Thoracic aorta (tissue), 2 donors: ENCODE data around the gene WNT7A. TPM values are rescaled to one million over a fixed set of nuclear protein-coding genes. Genes with fewer than 3 reads are reported as not detected.

Source experiments
- ATAC-seq: fragments of 150-250 bp; one replicate; pipeline ENCODE4 v1.8.0; 2017; ENCODE audit warnings: low read depth; ENCODE audit not compliant: insufficient number of reproducible peaks, low FRiP score
- DNase-seq: peaks from one replicate; pipeline ENCODE4 v3.0.0-alpha.2; 2020; ENCODE audit warnings: low spot score
- H3K27ac ChIP-seq, 2 donors: fragments of 200-600 bp; sonication (generic); 1 replicate in 1 of 2; 2 replicates in 1 of 2; pipeline ENCODE4 v1.5.1; 2016; ENCODE audit warnings: mild to moderate bottlenecking in 2 of 2, moderate library complexity in 2 of 2
- H3K27me3 ChIP-seq: fragments of 200-600 bp; sonication (generic); replicated peaks from 2 replicates; pipeline ENCODE4 v1.6.0; 2016; ENCODE audit warnings: mild to moderate bottlenecking; ENCODE audit not compliant: insufficient read depth
- H3K36me3 ChIP-seq: fragments of 200-600 bp; sonication (generic); one replicate; pipeline ENCODE4 v1.5.1; 2016
- H3K4me1 ChIP-seq, 2 donors: fragments of 200-600 bp; sonication (generic); 1 replicate in 1 of 2; 2 replicates in 1 of 2; pipeline versions ENCODE4 v1.5.1 to v1.6.0; 2016; ENCODE audit warnings: low read depth in 2 of 2, mild to moderate bottlenecking in 1 of 2; ENCODE audit not compliant: control insufficient read depth in 1 of 2
- H3K4me3 ChIP-seq: fragments of 200-600 bp; sonication (generic); 2 replicates; pipeline ENCODE4 v1.5.1; 2016; ENCODE audit warnings: mild to moderate bottlenecking
- H3K9me3 ChIP-seq: fragments of 200-600 bp; sonication (generic); 2 replicates; pipeline ENCODE4 v1.5.1; 2016
- CTCF ChIP-seq: fragments of 200-600 bp; sonication (generic); IDR thresholded peaks from one replicate; pipeline ENCODE4 v1.5.1; 2019; ENCODE audit warnings: antibody characterized with exemption
- total RNA-seq, 2 donors: library from RNA; depleted of rRNA; stranded (reverse); fragments of >200 nt; gene quantifications; one replicate each; pipeline versions ENCODE4 v1.1.0 to v1.2.3, GENCODE V29; 2016

The WNT7A gene
- total RNA-seq, 2 donors from 2014 or later: not detected

- no peaks in the 10 kb centered on the region for H3K9me3 ChIP-seq
- H3K36me3 ChIP-seq: no peaks in the 10 kb centered on the region
- H3K4me3 ChIP-seq: no peak overlapping the region
- ATAC-seq (no peak), DNase-seq (no peak)
- TF ChIP-seq CTCF: no peak
- no peaks in the 10 kb centered on the region for H3K27me3 ChIP-seq
- H3K27ac ChIP-seq: no peak overlapping the region
- H3K4me1 ChIP-seq: no peaks in the 10 kb centered on the region
Observed at GRCh38 chr3:13772885-13773745, 106.8 kb downstream of the WNT7A start.

- H3K9me3 ChIP-seq: no peaks in the 10 kb centered on the region
- H3K27me3 ChIP-seq: no peaks in the 10 kb centered on the region
- DNase-seq: no peak
- no peak overlapping the region for H3K27ac ChIP-seq
- no peak for ATAC-seq
- H3K4me3 ChIP-seq: no peak overlapping the region
- no peaks in the 10 kb centered on the region for H3K36me3 ChIP-seq
- no peak for TF ChIP-seq CTCF
- no peaks in the 10 kb centered on the region for H3K4me1 ChIP-seq
Observed at GRCh38 chr3:13772321-13772745, 107.5 kb downstream of the WNT7A start.

DNA sequence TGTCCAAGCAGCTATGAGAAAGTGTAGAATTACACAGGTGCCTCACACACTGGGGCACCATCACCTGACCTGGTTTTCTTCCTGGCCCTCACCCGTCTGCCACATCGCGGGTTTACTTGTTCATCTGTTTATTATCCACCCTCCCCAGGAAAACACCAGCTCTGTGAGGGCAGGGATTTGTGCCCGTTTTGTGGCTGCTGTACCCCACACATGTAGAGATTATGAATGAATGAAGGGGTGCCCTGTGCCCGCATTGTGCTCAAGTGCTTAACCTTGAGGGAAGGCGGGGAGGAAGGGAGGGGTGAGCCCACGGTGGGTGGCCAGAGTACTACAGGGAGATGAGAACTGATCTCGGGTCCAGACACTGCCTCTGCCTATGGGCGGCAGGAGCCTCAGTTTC lies 108.4 kb downstream of the WNT7A start:
- DNase-seq: no peak
- no peak overlapping the region for H3K4me3 ChIP-seq
- ATAC-seq: no peak
- no peaks in the 10 kb centered on the region for H3K9me3 ChIP-seq
- H3K27ac ChIP-seq: no peak overlapping the region
- no peak for TF ChIP-seq CTCF
- no peaks in the 10 kb centered on the region for H3K36me3 ChIP-seq
- no peaks in the 10 kb centered on the region for H3K27me3 ChIP-seq
- no peaks in the 10 kb centered on the region for H3K4me1 ChIP-seq

DNA sequence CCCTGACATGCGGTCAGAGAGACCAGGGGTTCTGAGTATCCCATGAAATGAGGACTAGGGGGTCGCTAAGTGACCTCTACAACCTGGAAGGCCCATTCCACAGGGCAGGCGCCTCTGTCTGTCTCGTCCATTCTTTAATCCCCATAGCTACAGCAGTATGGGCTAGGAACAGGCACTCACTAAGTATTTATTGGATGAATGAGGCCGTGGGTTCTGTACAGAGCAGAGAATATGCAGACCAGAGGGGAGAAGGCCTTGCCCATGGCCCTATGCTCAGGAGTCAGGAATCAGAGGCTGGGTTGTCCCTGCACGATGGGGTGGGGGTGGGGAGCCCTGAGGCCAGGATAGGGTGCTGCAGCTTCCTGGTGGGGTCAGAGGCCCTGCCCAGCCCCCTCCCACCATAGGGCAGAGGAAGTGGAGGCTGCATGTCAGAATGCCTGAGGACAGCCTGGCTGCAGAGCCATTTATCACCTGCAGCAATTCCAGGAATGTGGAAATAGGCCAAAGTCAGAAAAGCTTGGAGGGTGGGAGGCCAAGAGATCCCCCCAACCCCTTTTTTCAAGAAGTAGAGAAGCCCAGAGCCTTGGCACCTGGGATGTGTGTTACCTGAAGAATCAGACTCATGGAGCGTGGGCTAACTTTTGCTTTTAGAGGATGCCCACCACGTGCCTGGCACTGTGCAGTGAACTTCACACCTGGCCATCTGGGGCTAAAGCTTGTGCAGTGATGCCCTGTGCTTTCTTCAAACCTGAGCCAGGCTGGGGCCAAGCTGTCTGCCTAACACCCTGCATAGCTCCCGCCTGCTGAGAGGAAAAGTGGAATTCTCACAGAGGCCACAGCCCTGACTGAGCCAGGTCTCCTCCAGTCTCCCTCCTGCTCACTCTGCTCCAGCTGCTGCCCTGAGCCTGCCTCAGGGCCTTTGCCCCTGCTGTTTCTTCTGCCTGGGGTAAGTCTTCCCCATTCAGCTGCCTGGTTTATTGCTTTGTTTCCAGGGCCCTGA lies 109.4 kb downstream of the WNT7A start:
- ATAC-seq (no peak), DNase-seq (no peak)
- H3K36me3 ChIP-seq: no peaks in the 10 kb centered on the region
- no peaks in the 10 kb centered on the region for H3K9me3 ChIP-seq
- no peaks in the 10 kb centered on the region for H3K4me1 ChIP-seq
- no peaks in the 10 kb centered on the region for H3K27me3 ChIP-seq
- H3K27ac ChIP-seq: no peak overlapping the region
- TF ChIP-seq CTCF: no peak
- H3K4me3 ChIP-seq: no peak overlapping the region

GRCh38 chr3:13769422-13769821 lies 110.4 kb downstream of the WNT7A start:
- ATAC-seq: no peak
- DNase-seq: no peak

More at GRCh38 chr3:13769422-13769821, 110.4 kb downstream of the WNT7A start:
- Histone ChIP-seq H3K4me3 (no peak overlapping the region), H3K36me3 (no peaks in the 10 kb centered on the region), H3K27me3 (no peaks in the 10 kb centered on the region), H3K4me1 (no peaks in the 10 kb centered on the region), H3K9me3 (no peaks in the 10 kb centered on the region), H3K27ac (no peak overlapping the region)
- TF ChIP-seq CTCF: no peak
